Endometrial microvascular endothelial cells (primary cell): Measurements from ENCODE around the gene FAP. TPM values are rescaled to one million over a fixed set of nuclear protein-coding genes. Genes with fewer than 3 reads are reported as not detected.

Source experiments
- in situ Hi-C: cut with HindIII; loops from 2 replicates; pipeline ENCODE4 v1.10.0; 2017; ENCODE audit warnings: low sequenced_read_pairs, low pct_unique_long_range_greater_than_20kb; ENCODE audit errors: inconsistent ontology term
- total RNA-seq: library from RNA; depleted of rRNA; stranded (reverse); fragments of >200 nt; gene quantifications from one replicate; pipeline ENCODE4 v1.2.3, GENCODE V29; 2015; ENCODE audit errors: inconsistent ontology term

The FAP gene
- total RNA-seq, 1 donor from 2014 or later = 30.1 TPM

GRCh38 chr2:162153608-162154224 lies 89.5 kb downstream of the FAP start:
- in situ Hi-C loops = no loop called here

GRCh38 chr2:162152147-162152546 lies 91.1 kb downstream of the FAP start, which contains the start of gene GCG:
Gene GCG, minus strand, starts transcription at chr2:162152247. Its CDS starts 3,069 bp downstream, at chr2:162149178.
- in situ Hi-C loops = no loop called here

- in situ Hi-C loops = no loop called here
These were observed 93.3 kb downstream of the FAP start for GRCh38 chr2:162149940-162150339.

- in situ Hi-C loops = no loop called here
These were observed 93.8 kb downstream of the FAP start for GRCh38 chr2:162149466-162149865.

- in situ Hi-C loops = no loop called here
These were observed 94.3 kb downstream of the FAP start for GRCh38 chr2:162148956-162149355.

- in situ Hi-C loops = no loop called here
These were observed 99.3 kb downstream of the FAP start for GRCh38 chr2:162143969-162144368.

GRCh38 chr2:162138310-162138709 lies 104.9 kb downstream of the FAP start:
- in situ Hi-C loops = no loop called here

- in situ Hi-C loops = no loop called here
These were observed 115.8 kb downstream of the FAP start for GRCh38 chr2:162127422-162127821.

GRCh38 chr2:162126527-162126926 lies 116.7 kb downstream of the FAP start:
- in situ Hi-C loops = no loop called here

- in situ Hi-C loops = no loop called here
These were observed 117.1 kb downstream of the FAP start for GRCh38 chr2:162126111-162126519.

- in situ Hi-C loops = no loop called here
These were observed 118.1 kb downstream of the FAP start for GRCh38 chr2:162125138-162125537.

GRCh38 chr2:162123806-162124758 lies 119.2 kb downstream of the FAP start:
- in situ Hi-C loops = no loop called here

Other genes with a start within 250 kb of the FAP start
- 99.1 TPM for gene DPP4, start 169.2 kb downstream of the FAP start, total RNA-seq
- not detected for gene GCG, start 91.2 kb downstream of the FAP start, total RNA-seq
- gene IFIH1, start 75.2 kb upstream of the FAP start, total RNA-seq = 24.3 TPM
- 9.8 TPM for gene GCA, start 100.7 kb upstream of the FAP start, total RNA-seq